Testis (tissue), 2 donors: Measurements from ENCODE around the gene NPL.

ENCODE experiments used
- CTCF ChIP-seq, 3 experiments: fragments of 450-650 bp in 2 of 3; fragments of 200-600 bp in 1 of 3; sonication (generic) in 1 of 3; IDR thresholded peaks; one replicate each; pipeline ENCODE4 v1.5.1; 2016 to 2019; ENCODE audit warnings: antibody characterized with exemption in 3 of 3, mild to moderate bottlenecking in 2 of 3, moderate library complexity in 1 of 3
- POLR2A ChIP-seq: fragments of 450-650 bp; IDR thresholded peaks from one replicate; pipeline ENCODE4 v1.6.1; 2017; ENCODE audit warnings: antibody characterized with exemption, mild to moderate bottlenecking, moderate library complexity

GRCh38 chr1:182802006-182802803 lies 12.6 kb downstream of the NPL start:
- TF ChIP-seq CTCF (IDR thresholded peaks at IDR 0.05) = no peak
- TF ChIP-seq POLR2A = no peak
